Neuron (in vitro differentiated cells): ENCODE results near the gene NAALADL2.
"Not testable (repeated sequence)": the region's sequence is repeated elsewhere in the genome, so short reads cannot be mapped to it uniquely, and the experiment has no call there.

Experiments
- H2AFZ ChIP-seq: one replicate; pipeline ENCODE4 v1.6.1; 2013; ENCODE audit warnings: low read depth, mild to moderate bottlenecking, inconsistent platforms, low read length, moderate library complexity
- H3K27me3 ChIP-seq: one replicate; pipeline ENCODE4 v1.6.1; 2013; ENCODE audit warnings: low read length; ENCODE audit not compliant: insufficient read depth
- H3K36me3 ChIP-seq: one replicate; pipeline ENCODE4 v1.6.1; 2013; ENCODE audit warnings: low read length; ENCODE audit not compliant: insufficient read depth
- H3K4me1 ChIP-seq: one replicate; pipeline ENCODE4 v1.6.1; 2013; ENCODE audit warnings: low read length; ENCODE audit not compliant: insufficient read depth
- H3K4me3 ChIP-seq: 2 replicates; pipeline ENCODE4 v1.5.1; 2013; ENCODE audit warnings: mild to moderate bottlenecking, low read length, moderate library complexity
- H3K9me3 ChIP-seq: one replicate; pipeline ENCODE4 v1.6.1; 2013; ENCODE audit warnings: low read length

The NAALADL2 gene

DNA sequence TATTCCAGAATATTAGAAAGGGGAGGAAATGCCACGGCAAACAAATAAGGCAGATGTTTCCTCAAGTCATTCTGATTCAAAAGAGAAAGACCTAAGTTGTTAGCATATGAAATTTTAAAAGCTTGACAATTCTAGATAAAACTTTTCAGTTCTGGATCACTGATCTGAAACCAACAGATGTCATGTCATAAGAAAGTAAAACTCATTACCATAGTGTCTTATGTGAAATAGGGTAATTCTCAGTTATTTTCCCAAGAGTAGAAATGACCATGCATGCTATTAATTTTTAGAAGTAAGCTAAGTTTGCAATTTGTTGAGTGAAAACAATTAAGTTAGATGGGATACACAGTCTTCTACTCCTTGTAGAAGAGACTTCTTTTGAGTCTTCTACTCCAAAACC lies 630.3 kb downstream of the NAALADL2 start:
- Histone ChIP-seq H2AFZ (no peak overlapping the region), H3K4me1 (peaks cover 4% of the 10 kb centered on the region), H3K27me3 (no peaks in the 10 kb centered on the region), H3K9me3 (no peaks in the 10 kb centered on the region), H3K36me3 (no peaks in the 10 kb centered on the region), H3K4me3 (no peak overlapping the region)

DNA sequence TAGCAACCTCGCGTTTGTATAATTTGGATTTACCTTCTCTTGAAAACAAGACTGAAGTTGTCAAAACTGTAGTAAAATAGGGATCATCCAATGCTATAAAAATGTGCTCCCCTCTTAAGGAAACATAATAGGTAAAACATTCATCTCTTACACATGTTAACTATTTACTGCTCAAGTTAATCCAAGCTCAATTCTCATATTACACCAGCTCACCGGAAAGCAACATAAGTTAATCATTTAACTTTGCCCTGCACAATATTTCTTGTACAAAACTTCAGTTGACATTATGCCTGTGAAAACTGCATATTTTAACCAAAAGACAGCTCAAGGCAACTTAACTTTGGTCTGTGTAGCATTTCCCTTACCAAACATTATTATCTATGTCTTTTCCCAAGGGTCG lies 634.2 kb downstream of the NAALADL2 start:
- no peak overlapping the region for H2AFZ ChIP-seq
- no peak overlapping the region for H3K4me3 ChIP-seq
- H3K4me1 ChIP-seq = peaks cover 4% of the 10 kb centered on the region
- H3K36me3 ChIP-seq = no peaks in the 10 kb centered on the region
- H3K9me3 ChIP-seq = no peaks in the 10 kb centered on the region
- H3K27me3 ChIP-seq = no peaks in the 10 kb centered on the region

DNA sequence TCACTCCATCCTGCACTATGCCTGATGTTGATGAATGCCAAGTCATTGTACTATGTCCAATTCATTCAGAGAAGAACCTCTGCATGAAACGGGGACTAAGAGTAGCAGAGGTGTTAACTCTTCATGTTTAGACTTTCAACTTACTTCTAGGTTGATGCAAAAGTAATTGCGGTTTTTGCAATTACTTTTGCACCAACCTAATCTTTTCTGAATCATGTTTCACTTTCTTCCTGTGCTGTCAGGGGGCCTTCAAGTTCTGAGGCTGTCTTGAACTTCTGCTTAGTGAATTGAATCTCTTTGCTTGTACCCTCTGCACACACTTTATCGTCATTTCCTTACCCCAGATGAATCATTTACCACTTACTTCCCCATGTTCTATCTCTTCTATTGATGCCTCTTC lies 636.2 kb downstream of the NAALADL2 start:
- no peak overlapping the region for H3K4me3 ChIP-seq
- H3K4me1 ChIP-seq = peaks cover 4% of the 10 kb centered on the region
- no peaks in the 10 kb centered on the region for H3K27me3 ChIP-seq
- no peak overlapping the region for H2AFZ ChIP-seq
- H3K9me3 ChIP-seq = no peaks in the 10 kb centered on the region
- H3K36me3 ChIP-seq = no peaks in the 10 kb centered on the region

DNA sequence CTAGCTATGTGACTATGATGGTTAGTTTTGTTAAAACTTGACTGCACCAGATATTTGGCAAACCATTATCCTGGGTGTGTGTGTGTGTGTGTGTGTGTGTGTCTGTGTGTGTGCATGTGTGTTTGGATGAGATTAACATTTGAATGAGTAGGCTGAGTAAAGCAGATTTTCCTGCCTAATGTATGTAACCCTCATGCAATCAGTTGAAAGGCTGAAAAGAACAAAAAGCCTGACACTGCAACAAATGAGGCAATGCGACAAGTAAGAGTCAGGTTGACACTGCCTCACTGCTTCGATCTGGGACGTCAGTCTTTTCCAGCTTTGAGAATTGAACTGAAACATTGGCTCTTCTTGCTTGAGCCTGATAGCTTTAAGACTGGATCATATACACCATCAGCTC lies 643.0 kb downstream of the NAALADL2 start:
- Histone ChIP-seq H3K4me1 (peaks cover 5% of the 10 kb centered on the region), H3K27me3 (no peaks in the 10 kb centered on the region), H3K36me3 (no peaks in the 10 kb centered on the region), H3K9me3 (no peaks in the 10 kb centered on the region), H2AFZ (no peak overlapping the region), H3K4me3 (no peak overlapping the region)

DNA sequence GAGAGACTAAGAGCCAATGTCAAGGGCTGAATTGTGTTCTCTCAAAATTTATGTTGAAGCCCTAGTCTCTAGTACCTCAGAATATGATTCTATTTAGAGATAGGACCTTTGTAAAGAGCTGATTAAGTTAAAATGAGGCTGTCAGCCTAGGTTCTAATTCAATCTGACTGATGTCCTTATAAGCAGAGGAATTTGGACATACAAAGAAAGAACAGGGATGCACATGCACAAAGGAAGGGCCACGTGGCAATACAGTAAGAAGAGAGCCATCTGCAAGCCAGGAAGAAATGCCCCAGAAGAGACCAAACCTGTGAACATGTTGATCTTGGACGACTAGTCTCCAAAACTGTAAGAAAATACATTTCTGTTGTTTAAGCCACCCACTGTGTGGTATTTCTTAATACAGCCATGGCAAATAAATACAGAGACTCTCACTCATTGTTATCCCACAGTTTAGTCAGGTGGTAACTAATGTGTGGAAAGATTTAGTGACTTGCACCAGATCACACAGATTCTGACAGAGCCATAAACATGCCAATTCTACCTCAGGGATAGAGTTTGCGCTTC lies 652.2 kb downstream of the NAALADL2 start:
- no peak overlapping the region for H3K4me3 ChIP-seq
- H3K36me3 ChIP-seq = no peaks in the 10 kb centered on the region
- H2AFZ ChIP-seq = no peak overlapping the region
- no peaks in the 10 kb centered on the region for H3K27me3 ChIP-seq
- peaks cover 2% of the 10 kb centered on the region for H3K9me3 ChIP-seq
- H3K4me1 ChIP-seq = peaks cover 22% of the 10 kb centered on the region

DNA sequence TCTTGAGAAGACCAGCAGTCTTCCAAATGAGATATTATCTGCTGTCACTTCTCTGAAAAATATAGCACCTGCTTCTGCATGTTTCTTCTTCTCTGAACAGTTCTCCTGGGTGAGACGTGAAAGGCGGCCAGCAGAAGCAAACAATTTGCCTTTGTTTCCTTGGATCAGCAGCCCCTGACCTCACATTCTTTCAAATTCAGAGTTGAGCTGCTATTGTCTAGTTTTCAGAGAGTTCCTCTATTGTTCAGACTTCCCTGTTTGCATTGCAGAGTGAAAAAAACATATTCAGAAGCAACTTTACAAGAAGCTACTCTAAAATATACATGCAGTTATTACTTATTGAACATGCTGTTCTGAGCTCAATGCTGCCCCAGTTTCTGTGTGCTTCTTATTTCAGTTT lies 653.6 kb downstream of the NAALADL2 start:
- H3K4me3 ChIP-seq = no peak overlapping the region
- peaks cover 22% of the 10 kb centered on the region for H3K4me1 ChIP-seq
- H2AFZ ChIP-seq = no peak overlapping the region
- H3K27me3 ChIP-seq = no peaks in the 10 kb centered on the region
- H3K9me3 ChIP-seq = peaks cover 2% of the 10 kb centered on the region
- H3K36me3 ChIP-seq = no peaks in the 10 kb centered on the region

DNA sequence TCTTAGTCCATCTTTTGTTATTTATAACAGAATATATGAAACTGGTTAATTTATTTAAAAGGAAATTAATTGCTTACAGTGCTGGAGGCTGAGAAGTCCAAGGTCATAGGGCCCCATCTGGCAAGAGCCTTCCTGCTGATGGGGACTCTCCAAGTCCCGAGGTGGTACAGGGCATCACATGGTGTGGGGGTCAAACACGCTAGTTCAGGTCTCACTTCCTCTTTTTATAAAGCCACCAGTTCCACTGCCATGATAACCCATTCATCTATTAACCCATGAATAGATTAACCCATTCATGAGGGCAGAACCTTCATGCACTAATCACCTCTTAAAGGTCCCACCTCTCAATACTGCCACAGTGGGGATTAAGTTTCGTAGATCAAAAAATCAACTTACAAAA lies 659.3 kb downstream of the NAALADL2 start:
- Histone ChIP-seq H3K4me3 (no peak overlapping the region), H3K27me3 (no peaks in the 10 kb centered on the region), H3K4me1 (peaks cover 5% of the 10 kb centered on the region), H2AFZ (no peak overlapping the region), H3K36me3 (no peaks in the 10 kb centered on the region), H3K9me3 (no peaks in the 10 kb centered on the region)

DNA sequence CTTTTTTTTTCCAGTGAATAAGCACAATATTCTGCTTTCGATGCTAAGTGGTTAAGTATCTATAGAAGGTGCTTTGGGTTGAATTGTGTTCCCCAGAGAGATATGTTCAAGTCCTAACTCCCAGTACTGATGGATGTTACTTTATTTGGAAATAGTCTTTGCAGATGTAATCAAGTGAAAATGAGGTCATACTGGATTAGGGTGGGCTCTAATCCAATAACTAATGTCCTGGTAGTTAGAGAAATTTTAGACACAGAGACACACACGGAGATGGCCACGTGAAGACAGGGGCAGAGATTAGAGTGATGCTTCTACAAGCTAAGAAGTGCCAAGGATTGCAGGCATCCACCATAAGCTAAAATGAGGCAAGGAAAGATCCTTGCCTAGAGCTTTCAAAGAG lies 662.3 kb downstream of the NAALADL2 start:
- Histone ChIP-seq H2AFZ (no peak overlapping the region), H3K4me1 (no peaks in the 10 kb centered on the region), H3K9me3 (no peaks in the 10 kb centered on the region), H3K27me3 (no peaks in the 10 kb centered on the region), H3K36me3 (no peaks in the 10 kb centered on the region), H3K4me3 (no peak overlapping the region)

DNA sequence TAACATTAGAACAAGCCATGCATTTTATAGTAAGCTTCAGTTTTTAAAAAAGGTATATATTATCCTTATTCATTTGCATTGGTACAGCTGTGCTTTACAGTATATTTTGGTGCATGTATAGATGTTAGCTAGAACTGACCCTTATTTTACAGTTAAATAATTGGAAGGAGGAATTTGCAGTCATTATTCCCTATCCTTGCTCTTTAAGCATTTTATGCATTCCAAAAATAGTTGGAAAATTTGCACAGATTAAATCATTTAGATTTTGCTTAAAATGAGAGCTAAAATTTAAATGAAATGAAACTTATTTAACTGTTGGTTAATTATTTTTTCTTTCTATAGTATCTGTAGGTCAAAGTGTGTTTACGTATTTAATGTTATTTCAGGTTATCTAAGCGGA lies 667.1 kb downstream of the NAALADL2 start:
- H2AFZ ChIP-seq = no peak overlapping the region
- no peak overlapping the region for H3K4me3 ChIP-seq
- no peaks in the 10 kb centered on the region for H3K27me3 ChIP-seq
- H3K9me3 ChIP-seq = no peaks in the 10 kb centered on the region
- H3K36me3 ChIP-seq = no peaks in the 10 kb centered on the region
- no peaks in the 10 kb centered on the region for H3K4me1 ChIP-seq

DNA sequence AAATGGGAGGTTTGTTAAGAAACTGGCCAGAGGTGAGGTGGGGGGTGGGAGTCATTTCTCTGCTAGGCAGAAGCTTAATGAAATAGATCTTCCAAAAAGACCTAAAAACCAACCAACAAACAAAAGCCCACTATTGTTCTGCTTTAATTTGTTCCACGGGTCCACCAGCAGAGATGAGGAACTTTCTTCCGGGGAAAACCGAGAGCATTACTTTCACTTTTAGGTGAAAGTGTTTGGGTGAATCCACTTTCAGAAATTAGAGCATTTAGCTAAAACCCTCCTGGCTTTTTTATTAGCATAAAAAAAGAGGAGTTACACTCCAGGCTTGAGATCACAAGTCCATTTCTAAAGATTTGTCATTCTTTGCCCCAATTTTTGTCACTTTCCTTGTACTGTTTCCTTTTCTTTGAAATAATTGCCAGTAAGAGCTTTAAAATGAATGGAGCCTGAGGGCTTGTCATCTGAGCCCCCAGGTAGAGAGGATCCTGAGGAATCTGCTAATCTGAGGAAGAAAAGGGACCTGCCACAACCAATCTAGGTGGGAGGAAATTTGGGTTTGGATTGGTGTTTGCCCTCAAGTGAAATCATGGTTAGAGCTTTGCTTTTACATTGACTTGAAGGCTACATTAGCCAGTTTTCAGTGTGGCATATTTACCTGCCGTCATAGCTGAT lies 667.6 kb downstream of the NAALADL2 start:
- Histone ChIP-seq H2AFZ (no peak overlapping the region), H3K36me3 (no peaks in the 10 kb centered on the region), H3K4me3 (no peak overlapping the region), H3K27me3 (no peaks in the 10 kb centered on the region), H3K4me1 (no peaks in the 10 kb centered on the region), H3K9me3 (no peaks in the 10 kb centered on the region)

DNA sequence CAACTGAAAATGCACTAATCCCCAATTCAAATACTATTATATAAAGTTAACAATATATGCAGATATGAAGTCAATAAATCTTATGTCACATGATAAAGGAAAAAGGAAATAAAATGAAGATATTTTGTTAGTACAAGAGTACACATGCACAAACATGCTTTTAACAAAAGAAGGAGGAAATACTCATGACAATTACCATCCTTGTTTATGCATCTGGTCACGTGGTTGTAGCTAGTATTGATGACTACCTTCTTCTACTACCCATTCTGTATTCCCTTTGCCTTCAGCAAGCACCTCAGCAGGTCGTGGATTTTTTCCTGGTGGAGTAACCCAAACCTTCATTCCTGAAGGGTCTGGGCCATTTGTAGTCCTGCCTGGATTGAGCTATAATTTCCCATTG lies 669.6 kb downstream of the NAALADL2 start:
- not testable (repeated sequence) for H2AFZ ChIP-seq, H3K9me3 ChIP-seq, H3K4me3 ChIP-seq, H3K36me3 ChIP-seq, H3K4me1 ChIP-seq, H3K27me3 ChIP-seq

DNA sequence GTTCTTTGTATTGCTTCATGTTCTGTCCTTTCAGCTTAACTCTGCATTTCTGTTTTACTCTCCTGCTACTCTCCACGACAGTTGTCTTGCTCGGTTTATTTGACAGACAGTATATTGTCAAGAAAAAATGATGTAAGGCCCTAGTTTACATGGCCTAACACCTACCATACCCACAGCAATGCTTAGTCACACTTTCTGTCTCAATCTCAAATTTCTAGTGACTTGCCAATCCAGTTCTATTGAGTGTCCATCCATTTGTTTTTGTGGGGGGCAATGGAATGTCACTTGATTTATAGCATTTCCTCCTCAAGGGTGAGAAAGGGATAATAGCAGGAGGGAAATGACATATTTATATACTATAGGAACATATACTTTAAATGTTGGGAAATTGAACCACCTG lies 676.2 kb downstream of the NAALADL2 start:
- H3K36me3 ChIP-seq = no peaks in the 10 kb centered on the region
- no peaks in the 10 kb centered on the region for H3K9me3 ChIP-seq
- no peaks in the 10 kb centered on the region for H3K4me1 ChIP-seq
- H3K27me3 ChIP-seq = no peaks in the 10 kb centered on the region
- H3K4me3 ChIP-seq = no peak overlapping the region
- no peak overlapping the region for H2AFZ ChIP-seq

DNA sequence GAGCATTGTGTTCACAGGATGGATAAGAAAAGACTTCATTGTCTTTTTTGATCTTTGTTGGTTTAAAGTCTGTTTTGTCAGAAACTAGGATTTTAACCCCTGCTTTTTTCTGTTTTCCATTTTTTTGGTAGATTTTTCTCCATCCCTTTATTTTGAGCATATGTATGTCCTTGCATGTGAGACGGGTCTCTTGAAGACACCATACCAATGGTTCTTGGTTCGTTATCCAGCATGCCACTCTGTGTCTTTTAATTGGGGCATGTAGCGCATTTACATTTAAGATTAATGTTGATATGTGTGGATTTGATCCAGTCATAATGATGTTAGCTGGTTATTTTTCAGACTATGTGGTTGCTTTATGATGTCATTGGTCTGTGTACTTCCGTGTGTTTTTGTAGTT lies 687.0 kb downstream of the NAALADL2 start:
- Histone ChIP-seq H3K27me3 (no peaks in the 10 kb centered on the region), H3K4me3 (no peak overlapping the region), H3K9me3 (no peaks in the 10 kb centered on the region), H3K4me1 (no peaks in the 10 kb centered on the region), H2AFZ (no peak overlapping the region), H3K36me3 (no peaks in the 10 kb centered on the region)

DNA sequence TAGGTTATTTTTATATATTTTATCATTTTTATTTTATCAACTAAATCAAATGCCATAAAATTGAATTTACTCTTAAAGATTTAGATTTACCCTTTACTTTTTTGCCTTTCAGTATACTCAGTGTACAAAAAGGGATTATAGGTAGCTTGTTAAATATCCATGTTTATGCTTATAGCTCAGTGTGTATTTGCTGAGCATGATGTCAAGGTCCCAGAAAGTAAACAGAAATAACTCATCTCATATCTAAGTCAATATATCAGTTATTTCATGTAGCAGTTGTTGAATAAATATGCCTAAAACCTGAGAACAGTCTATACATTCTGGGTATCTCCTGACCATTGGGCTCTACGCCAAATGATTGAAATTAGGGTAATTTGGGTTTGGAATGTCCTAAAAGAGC lies 693.8 kb downstream of the NAALADL2 start:
- Histone ChIP-seq H2AFZ (no peak overlapping the region), H3K36me3 (no peaks in the 10 kb centered on the region), H3K4me1 (no peaks in the 10 kb centered on the region), H3K27me3 (no peaks in the 10 kb centered on the region), H3K9me3 (no peaks in the 10 kb centered on the region), H3K4me3 (no peak overlapping the region)
